Prostate gland (tissue), 2 donors: Measurements from ENCODE around the gene IGF2BP3. TPM values are rescaled to one million over a fixed set of nuclear protein-coding genes. Genes with fewer than 3 reads are reported as not detected.

Experiments used
- DNase-seq: peaks from one replicate; pipeline ENCODE4 v3.0.0-alpha.2; 2019; ENCODE audit warnings: low spot score
- H3K27ac ChIP-seq, 2 donors: fragments of 200-600 bp; sonication (generic); 2 replicates each; pipeline ENCODE4 v1.5.1; 2017 to 2019
- H3K27me3 ChIP-seq: fragments of 200-600 bp; sonication (generic); replicated peaks from 2 replicates; pipeline ENCODE4 v1.5.1; 2019; ENCODE audit not compliant: insufficient read depth
- H3K36me3 ChIP-seq, 2 donors: fragments of 200-600 bp; sonication (generic); 1 replicate in 1 of 2; 2 replicates in 1 of 2; pipeline versions ENCODE4 v1.5.1 to v1.8.1; 2017 to 2019
- H3K4me1 ChIP-seq: fragments of 200-600 bp; sonication (generic); replicated peaks from 2 replicates; pipeline ENCODE4 v1.5.1; 2019
- H3K4me3 ChIP-seq, 2 donors: fragments of 200-600 bp; sonication (generic); 2 replicates each; pipeline ENCODE4 v1.5.1; 2017 to 2019
- H3K9me3 ChIP-seq: fragments of 200-600 bp; sonication (generic); 2 replicates; pipeline ENCODE4 v1.5.1; 2017
- CTCF ChIP-seq, 4 experiments: fragments of 200-600 bp in 2 of 4; fragments of 450-650 bp in 2 of 4; sonication (generic) in 2 of 4; IDR thresholded peaks; 1 replicate in 3 of 4; 2 replicates in 1 of 4; pipeline ENCODE4 v1.5.1; 2016 to 2019; ENCODE audit warnings: antibody characterized with exemption in 4 of 4, mild to moderate bottlenecking in 2 of 4, moderate library complexity in 2 of 4
- POLR2A ChIP-seq: fragments of 450-650 bp; IDR thresholded peaks from one replicate; pipeline ENCODE4 v1.6.1; 2016; ENCODE audit warnings: antibody characterized with exemption, mild to moderate bottlenecking
- POLR2AphosphoS5 ChIP-seq: sonication (generic); formaldehyde crosslinking; IDR thresholded peaks from one replicate; pipeline ENCODE4 v1.6.1; 2017; ENCODE audit warnings: antibody characterized with exemption
- WGBS: methylation state at CpG from one replicate; pipeline ENCODE4 v1.1.5; 2018; 5-methylcytosine and 5-hydroxymethylcytosine counted together
- intact Hi-C: fragments of 100-400 bp; cut with DNase I; formaldehyde crosslinking; loops from one replicate; pipeline ENCODE4 v1.14.2; 2022
- total RNA-seq, 2 donors: library from RNA; depleted of rRNA; stranded (reverse); fragments of >200 nt; gene quantifications; one replicate each; pipeline ENCODE4 v1.1.0, GENCODE V29; 2016

The IGF2BP3 gene
- total RNA-seq, 2 donors from 2014 or later = 9.6 TPM; not detected in 1

- H3K27me3 ChIP-seq = no peaks in the 10 kb centered on the region
- H3K4me3 ChIP-seq = no peak overlapping the region
- no peaks in the 10 kb centered on the region for H3K36me3 ChIP-seq
- H3K9me3 ChIP-seq = no peaks in the 10 kb centered on the region
- no peak for DNase-seq
- no peak for TF ChIP-seq CTCF (IDR thresholded peaks at IDR 0.05)
- no peak for TF ChIP-seq POLR2AphosphoS5
- TF ChIP-seq POLR2A = no peak
- intact Hi-C loops = no loop called here
- WGBS = 88% methylated on average over 6 of the region's 6 CpGs
- no peak overlapping the region for H3K27ac ChIP-seq
- no peaks in the 10 kb centered on the region for H3K4me1 ChIP-seq
These were observed 133.4 kb downstream of the IGF2BP3 start for GRCh38 chr7:23336799-23337283.

GRCh38 chr7:23336086-23336485 lies 134.2 kb downstream of the IGF2BP3 start:
- WGBS = 84% methylated on average over 3 of the region's 3 CpGs
- no peak overlapping the region for H3K4me3 ChIP-seq
- no peaks in the 10 kb centered on the region for H3K36me3 ChIP-seq
- H3K4me1 ChIP-seq = no peaks in the 10 kb centered on the region
- H3K9me3 ChIP-seq = no peaks in the 10 kb centered on the region
- DNase-seq = no peak
- no peaks in the 10 kb centered on the region for H3K27me3 ChIP-seq
- H3K27ac ChIP-seq = no peak overlapping the region
- intact Hi-C loops = no loop called here
- TF ChIP-seq POLR2A (no peak), POLR2AphosphoS5 (no peak), CTCF (IDR thresholded peaks at IDR 0.05) (no peak)

- H3K4me3 ChIP-seq = no peak overlapping the region
- DNase-seq = no peak
- TF ChIP-seq CTCF (IDR thresholded peaks at IDR 0.05) (no peak), POLR2AphosphoS5 (no peak), POLR2A (no peak)
- H3K27ac ChIP-seq = no peak overlapping the region
- 24% methylated on average over 6 of the region's 6 CpGs for WGBS
- H3K27me3 ChIP-seq = no peaks in the 10 kb centered on the region
- no peaks in the 10 kb centered on the region for H3K9me3 ChIP-seq
- intact Hi-C loops = no loop called here
- H3K4me1 ChIP-seq = no peaks in the 10 kb centered on the region
- H3K36me3 ChIP-seq = no peaks in the 10 kb centered on the region
These were observed 134.7 kb downstream of the IGF2BP3 start for GRCh38 chr7:23335621-23336020.

- DNase-seq = no peak
- no peak overlapping the region for H3K4me3 ChIP-seq
These were observed 135.2 kb downstream of the IGF2BP3 start for GRCh38 chr7:23335136-23335535.

More at GRCh38 chr7:23335136-23335535, 135.2 kb downstream of the IGF2BP3 start:
- H3K9me3 ChIP-seq = no peaks in the 10 kb centered on the region
- H3K4me1 ChIP-seq = no peaks in the 10 kb centered on the region
- H3K27me3 ChIP-seq = no peaks in the 10 kb centered on the region
- WGBS = 43% methylated on average over 2 of the region's 2 CpGs
- intact Hi-C loops = no loop called here
- H3K36me3 ChIP-seq = no peaks in the 10 kb centered on the region
- TF ChIP-seq CTCF (IDR thresholded peaks at IDR 0.05) (no peak), POLR2A (no peak), POLR2AphosphoS5 (no peak)
- no peak overlapping the region for H3K27ac ChIP-seq
